Measurements from ENCODE around the gene MYO3B.
"Not testable (repeated sequence)": the region's sequence is repeated elsewhere in the genome, so short reads cannot be mapped to it uniquely, and the experiment has no call there.

Gene MYO3B

GRCh38 chr2:170265321-170265720, 87.4 kb downstream of the MYO3B start:
- no peak for DNase-seq

GRCh38 chr2:170266358-170266757, 88.4 kb downstream of the MYO3B start:
- DNase-seq = no peak

GRCh38 chr2:170267071-170267470, 89.1 kb downstream of the MYO3B start:
- no peak for DNase-seq

GRCh38 chr2:170270278-170270864, 92.4 kb downstream of the MYO3B start:
- no peak for DNase-seq

DNA sequence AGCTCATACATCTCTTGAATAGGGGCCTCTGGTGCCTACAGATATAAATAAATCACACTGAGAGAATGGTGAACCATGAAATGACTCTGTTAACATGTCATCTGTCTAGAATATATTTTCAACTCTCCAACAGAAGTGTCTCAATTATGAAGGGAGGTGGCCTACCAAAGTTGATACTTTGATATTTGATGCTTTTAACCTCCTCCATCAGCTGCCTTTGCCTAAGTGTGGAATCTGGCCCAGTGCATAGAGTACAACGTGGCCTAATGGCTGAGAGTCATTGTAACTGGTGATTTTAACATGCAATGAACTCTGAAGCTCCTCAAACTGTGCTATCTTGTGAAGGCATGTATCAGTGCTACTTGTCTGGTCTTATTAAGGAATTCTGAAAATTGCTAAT, 93.4 kb downstream of the MYO3B start:
- DNase-seq = no peak

GRCh38 chr2:170276056-170276455, 98.1 kb downstream of the MYO3B start:
- DNase-seq = no peak

- DNase-seq = no peak
Observed at GRCh38 chr2:170276925-170277629, 99.1 kb downstream of the MYO3B start.

DNA sequence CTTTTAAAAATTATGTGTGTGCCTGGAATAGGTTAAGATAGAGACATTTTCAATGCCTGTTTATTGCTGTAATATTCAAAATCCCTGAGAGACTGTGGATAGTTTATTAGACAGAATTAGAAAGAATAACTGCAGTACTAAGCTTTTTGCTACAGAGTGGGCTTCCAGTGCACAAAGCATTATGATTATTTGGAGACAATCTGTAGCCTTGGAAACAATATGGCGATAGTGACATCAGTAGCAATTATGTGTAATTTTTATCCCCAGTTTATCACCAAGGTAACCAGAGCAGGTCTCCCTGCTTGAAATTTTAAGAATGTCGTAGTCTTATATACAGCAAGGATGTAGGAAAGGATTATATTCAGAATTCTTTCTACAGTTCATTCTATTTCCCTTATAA, 100.0 kb downstream of the MYO3B start:
- DNase-seq = no peak

DNA sequence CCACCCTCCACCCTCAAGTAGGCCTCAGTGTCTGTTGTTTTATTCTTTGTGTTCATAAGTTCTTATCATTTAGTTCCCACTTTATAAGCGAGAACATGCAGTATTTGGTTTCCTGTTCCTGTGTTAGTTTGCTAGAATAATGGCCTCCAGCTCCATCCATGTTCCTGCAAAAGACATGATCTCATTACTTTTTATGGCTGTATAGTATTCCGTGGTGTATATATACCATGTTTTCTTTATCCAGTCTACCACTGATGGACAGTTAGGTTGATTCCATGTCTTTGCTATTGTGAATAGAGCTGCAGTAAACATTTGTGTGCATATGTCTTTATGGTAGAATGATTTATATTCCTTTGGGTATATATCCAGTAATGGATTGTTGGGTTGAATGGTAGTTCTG, 101.7 kb downstream of the MYO3B start:
- DNase-seq = not testable (repeated sequence)

GRCh38 chr2:170282851-170283250, 104.9 kb downstream of the MYO3B start:
- DNase-seq = no peak

- no peak for DNase-seq
Observed at GRCh38 chr2:170284205-170284604, 106.3 kb downstream of the MYO3B start.

DNA sequence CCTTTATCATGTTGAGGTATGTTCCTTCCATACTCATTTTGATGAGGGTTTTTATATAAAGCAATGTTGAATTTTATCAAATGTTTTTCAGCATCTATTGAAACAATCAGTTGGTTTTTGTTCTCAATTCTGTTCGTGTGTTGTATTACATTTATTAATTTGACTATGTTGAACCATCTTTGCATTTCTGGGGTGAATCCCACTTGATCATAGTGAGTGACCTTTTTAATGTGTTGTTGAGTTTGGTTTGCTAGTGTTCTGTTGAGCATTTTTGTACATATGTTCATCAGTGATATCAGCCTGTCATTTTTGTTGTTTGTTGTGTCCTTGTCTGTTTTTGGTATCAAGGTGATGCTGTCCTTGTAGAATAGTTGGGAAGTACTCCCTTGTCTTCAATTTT, 110.9 kb downstream of the MYO3B start:
- DNase-seq = no peak

DNA sequence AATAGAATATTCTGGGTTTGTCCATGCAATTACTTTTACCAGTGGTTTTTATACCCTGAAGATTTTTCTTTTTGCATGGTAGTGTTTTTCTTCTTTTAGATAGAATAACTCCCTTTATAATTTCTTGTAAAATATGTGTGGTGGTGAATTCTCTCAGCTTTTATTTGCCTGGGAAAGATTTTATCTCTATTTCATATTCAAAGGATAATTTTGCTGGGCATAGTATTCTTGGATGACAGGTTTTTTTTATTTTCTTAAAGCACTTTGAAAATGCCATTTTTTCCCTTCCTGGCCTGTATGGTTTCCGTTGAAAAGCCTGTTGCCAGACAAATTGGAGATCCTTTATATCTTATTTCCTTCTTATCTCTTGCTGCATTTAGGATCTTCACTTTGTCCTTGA, 113.5 kb downstream of the MYO3B start:
- DNase-seq = no peak

GRCh38 chr2:170292415-170292814, 114.5 kb downstream of the MYO3B start:
- DNase-seq = no peak

GRCh38 chr2:170297496-170297895, 119.5 kb downstream of the MYO3B start:
- DNase-seq = no peak

GRCh38 chr2:170298115-170298514, 120.2 kb downstream of the MYO3B start:
- no peak for DNase-seq

DNA sequence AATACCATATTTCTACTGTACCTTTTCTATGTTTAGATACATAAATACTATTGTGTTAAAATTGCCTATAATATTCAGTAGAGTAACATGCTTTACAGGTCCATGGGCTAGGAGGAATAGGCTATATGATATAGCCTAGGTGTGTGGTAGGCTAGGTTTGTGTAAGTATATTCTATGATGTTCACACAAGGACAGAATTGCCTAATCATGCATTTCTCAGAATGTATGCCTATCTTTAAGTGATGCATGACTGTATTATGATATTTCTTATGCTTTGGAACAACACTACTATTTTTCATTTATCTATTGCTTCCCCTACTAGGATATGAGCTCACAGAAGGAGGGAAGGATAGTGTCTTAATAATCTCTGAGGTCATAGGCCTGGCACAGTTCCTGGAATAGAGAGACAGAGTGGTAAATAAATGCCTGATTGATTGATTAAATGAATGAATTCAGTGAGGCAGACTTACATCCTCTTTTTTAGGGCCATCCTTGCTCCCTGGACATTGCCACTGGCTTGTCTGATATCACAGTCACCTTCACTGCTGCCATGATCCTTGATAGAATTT, 121.0 kb downstream of the MYO3B start:
- no peak for DNase-seq

GRCh38 chr2:170300993-170301392, 123.0 kb downstream of the MYO3B start:
- DNase-seq = no peak

- DNase-seq = no peak
Observed at GRCh38 chr2:170301626-170302025, 123.7 kb downstream of the MYO3B start.

GRCh38 chr2:170305711-170306110, 127.8 kb downstream of the MYO3B start:
- DNase-seq = no peak

- no peak for DNase-seq
Observed at GRCh38 chr2:170306293-170306873, 128.4 kb downstream of the MYO3B start.

GRCh38 chr2:170307052-170307451, 129.1 kb downstream of the MYO3B start:
- no peak for DNase-seq

DNA sequence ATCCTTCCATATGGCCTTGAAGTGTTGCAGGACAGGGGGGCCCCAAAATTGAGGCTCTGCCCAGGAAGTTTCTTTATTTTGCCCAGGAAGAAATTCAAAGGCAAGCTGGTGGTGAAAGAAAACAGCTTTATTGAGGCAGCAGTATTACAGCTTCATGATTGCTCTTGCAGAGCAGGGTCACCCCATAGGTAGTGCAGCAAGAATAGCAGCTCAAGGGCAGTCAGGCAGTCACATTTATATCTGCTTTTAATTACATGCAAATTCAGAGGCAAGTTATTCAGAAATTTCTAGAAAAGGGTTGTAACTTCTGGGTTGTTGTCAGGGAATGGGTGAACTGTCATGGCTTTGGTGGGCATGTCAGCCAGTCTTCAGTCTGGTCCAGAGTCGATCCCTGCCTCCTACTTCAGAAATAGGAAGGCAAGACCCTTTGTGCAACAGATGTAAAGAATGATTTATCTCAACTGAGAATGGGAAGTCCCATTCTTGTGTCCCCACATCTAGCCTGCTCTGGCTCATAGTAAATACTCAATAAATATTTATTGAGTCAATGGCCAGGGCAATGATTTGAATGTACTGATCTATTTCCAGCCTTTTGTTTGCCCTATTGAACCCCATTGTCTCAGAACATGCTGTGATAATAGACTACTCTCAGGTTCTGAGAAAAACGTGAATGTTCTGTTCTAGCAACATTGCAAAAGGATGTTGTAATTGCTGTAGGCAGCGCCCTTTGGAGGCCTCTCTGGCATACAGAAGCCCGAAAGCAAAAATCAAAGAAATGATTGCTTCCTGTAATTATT, 129.8 kb downstream of the MYO3B start:
- no peak for DNase-seq
